HG03135 (cell line): ENCODE data around the gene FAXC.
"Not testable (repeated sequence)": the region's sequence is repeated elsewhere in the genome, so short reads cannot be mapped to it uniquely, and the experiment has no call there.

Source experiments
- ATAC-seq: cut with Tn5 transposase; IDR thresholded peaks from one replicate; pipeline ENCODE4 v1.9.1; 2021; ENCODE audit warnings: mild to moderate bottlenecking, moderate library complexity; ENCODE audit not compliant: unreplicated experiment

Gene FAXC

GRCh38 chr6:99288668-99289067 lies 60.8 kb downstream of the FAXC start:
- no peak for ATAC-seq

- ATAC-seq, result no peak
Observed at GRCh38 chr6:99287523-99287922, 62.0 kb downstream of the FAXC start.

- ATAC-seq, result no peak
Observed at GRCh38 chr6:99285881-99286280, 63.6 kb downstream of the FAXC start.

GRCh38 chr6:99282479-99283062 lies 66.9 kb downstream of the FAXC start:
- ATAC-seq, result no peak

GRCh38 chr6:99276747-99277146 lies 72.7 kb downstream of the FAXC start:
- no peak for ATAC-seq

GRCh38 chr6:99270826-99271225 lies 78.6 kb downstream of the FAXC start:
- no peak for ATAC-seq

- ATAC-seq, result no peak
Observed at GRCh38 chr6:99270030-99270429, 79.4 kb downstream of the FAXC start.

GRCh38 chr6:99269207-99269606 lies 80.3 kb downstream of the FAXC start:
- no peak for ATAC-seq

- ATAC-seq, result not testable (repeated sequence)
Observed at GRCh38 chr6:99266996-99267395, 82.5 kb downstream of the FAXC start.

GRCh38 chr6:99265447-99265846 lies 84.0 kb downstream of the FAXC start:
- ATAC-seq, result not testable (repeated sequence)

GRCh38 chr6:99254616-99255550 lies 94.6 kb downstream of the FAXC start:
- ATAC-seq, result no peak

- no peak for ATAC-seq
Observed at GRCh38 chr6:99253271-99253670, 96.2 kb downstream of the FAXC start.

- no peak for ATAC-seq
Observed at GRCh38 chr6:99252421-99252820, 97.1 kb downstream of the FAXC start.

GRCh38 chr6:99250476-99250875 lies 99.0 kb downstream of the FAXC start:
- ATAC-seq, result no peak

GRCh38 chr6:99246602-99247001 lies 102.9 kb downstream of the FAXC start:
- ATAC-seq, result no peak

- ATAC-seq, result no peak
Observed at GRCh38 chr6:99241905-99242534, 107.5 kb downstream of the FAXC start.

GRCh38 chr6:99236010-99236409 lies 113.5 kb downstream of the FAXC start:
- no peak for ATAC-seq

GRCh38 chr6:99233219-99233618 lies 116.3 kb downstream of the FAXC start:
- ATAC-seq, result no peak

GRCh38 chr6:99232056-99232455 lies 117.4 kb downstream of the FAXC start:
- ATAC-seq, result no peak

GRCh38 chr6:99225172-99225571 lies 124.3 kb downstream of the FAXC start:
- no peak for ATAC-seq
